SK-N-SH (cell line): ENCODE results near the gene IKBIP. TPM values are rescaled to one million over a fixed set of nuclear protein-coding genes. Genes with fewer than 3 reads are reported as not detected.

ENCODE experiments used
- CTCF ChIA-PET: fragments of 300-600, 350-600 bp; formaldehyde crosslinking; extraction: SDS; loops from one replicate; lab custom pipeline; 2021; lab: Yijun Ruan, JAX
- POLR2A ChIA-PET: fragments of 350-600 bp; sonication (Branson Sonifier 250); formaldehyde crosslinking; extraction: SDS; loops from one replicate; lab custom pipeline; 2020; ENCODE audit warnings: antibody characterized with exemption, inconsistent platforms; lab: Yijun Ruan, JAX
- DNase-seq: peaks from one replicate; pipeline ENCODE4 v3.0.0; 2012
- H2AFZ ChIP-seq: fragments of 200-600 bp; sonication (generic); 2 replicates; pipeline ENCODE4 v1.8.1; 2016; ENCODE audit warnings: antibody characterized with exemption, mild to moderate bottlenecking, low read depth
- H3F3A ChIP-seq: fragments of 200-600 bp; sonication (generic); replicated peaks from 2 replicates; pipeline ENCODE3; 2016; ENCODE audit warnings: antibody characterized with exemption, mild to moderate bottlenecking; ENCODE audit not compliant: insufficient read depth
- H3K27ac ChIP-seq, 2 experiments: fragments of 200-500 bp in 1 of 2; fragments of 200-600 bp in 1 of 2; sonication (Bioruptor generic) in 1 of 2; sonication (generic), shearing (Covaris generic) in 1 of 2; 2 replicates each; pipeline versions ENCODE4 v1.5.1 to v1.6.1; 2014 to 2016; ENCODE audit warnings: low read depth in 2 of 2, inconsistent platforms in 1 of 2, low read length in 1 of 2, mild to moderate bottlenecking in 1 of 2, mixed read lengths in 1 of 2
- H3K27me3 ChIP-seq: fragments of 200-600 bp; sonication (generic), shearing (Covaris generic); 2 replicates; pipeline ENCODE4 v1.6.1; 2016; ENCODE audit warnings: mixed run types; ENCODE audit not compliant: insufficient read depth
- H3K36me3 ChIP-seq, 2 experiments: fragments of 200-500 bp in 1 of 2; fragments of 200-600 bp in 1 of 2; sonication (Bioruptor generic) in 1 of 2; sonication (generic) in 1 of 2; replicated peaks in 1 of 2; 2 replicates each; pipeline versions ENCODE3 to v1.5.1; 2014 to 2016; ENCODE audit warnings: low read length in 1 of 2, mild to moderate bottlenecking in 1 of 2; ENCODE audit not compliant: insufficient read depth in 2 of 2, control insufficient read depth in 1 of 2
- H3K4me1 ChIP-seq, 2 experiments: fragments of 200-500 bp in 1 of 2; fragments of 200-600 bp in 1 of 2; sonication (Bioruptor generic) in 1 of 2; sonication (generic), shearing (Covaris generic) in 1 of 2; 2 replicates each; pipeline versions ENCODE4 v1.5.1 to v1.6.1; 2014 to 2016; ENCODE audit warnings: low read depth in 1 of 2, low read length in 1 of 2, mixed run types in 1 of 2; ENCODE audit not compliant: insufficient read depth in 2 of 2, control insufficient read depth in 1 of 2
- H3K4me2 ChIP-seq: fragments of 200-600 bp; sonication (generic), shearing (Covaris generic); 2 replicates; pipeline ENCODE4 v1.6.1; 2017; ENCODE audit warnings: mixed run types
- H3K4me3 ChIP-seq, 2 experiments: fragments of 200-500 bp in 1 of 2; fragments of 200-600 bp in 1 of 2; sonication (Bioruptor generic) in 1 of 2; sonication (generic), shearing (Covaris generic) in 1 of 2; 2 replicates each; pipeline versions ENCODE4 v1.5.1 to v1.8.1; 2014 to 2016; ENCODE audit warnings: low read depth in 2 of 2, inconsistent platforms in 1 of 2, low read length in 1 of 2, mild to moderate bottlenecking in 1 of 2, mixed read lengths in 1 of 2, moderate library complexity in 1 of 2
- H3K79me2 ChIP-seq: fragments of 200-600 bp; sonication (generic); 2 replicates; pipeline ENCODE4 v1.8.1; 2017; ENCODE audit warnings: mild to moderate bottlenecking; ENCODE audit not compliant: insufficient read depth
- H3K9ac ChIP-seq: fragments of 200-600 bp; sonication (generic); 2 replicates; pipeline ENCODE4 v1.6.1; 2017; ENCODE audit warnings: mixed run types
- H3K9me2 ChIP-seq: fragments of 200-600 bp; sonication (generic); 2 replicates; pipeline ENCODE4 v1.6.1; 2017; ENCODE audit warnings: mixed run types
- H3K9me3 ChIP-seq: fragments of 200-600 bp; sonication (generic); 2 replicates; pipeline ENCODE4 v1.6.1; 2017; ENCODE audit warnings: mixed run types, mild to moderate bottlenecking, moderate library complexity
- H4K20me1 ChIP-seq: fragments of 200-600 bp; sonication (generic); 2 replicates; pipeline ENCODE4 v1.6.1; 2017; ENCODE audit warnings: mild to moderate bottlenecking, mixed run types; ENCODE audit not compliant: insufficient read depth
- CHD2 ChIP-seq: fragments of 150-350 bp; IDR thresholded peaks from 2 replicates; pipeline ENCODE4 v1.6.1; 2018; ENCODE audit warnings: low read length; ENCODE audit not compliant: partially characterized antibody
- EZH2phosphoT487 ChIP-seq: fragments of 200-600 bp; sonication (generic); IDR thresholded peaks from 2 replicates; pipeline ENCODE4 v1.6.1; 2017; ENCODE audit warnings: low read depth, mixed run types, mild to moderate bottlenecking, antibody characterized with exemption, moderate library complexity, borderline replicate concordance
- FOSL2 ChIP-seq: IDR thresholded peaks from 2 replicates; pipeline ENCODE4 v1.4.0; 2012; ENCODE audit warnings: low read depth, mild to moderate bottlenecking, moderate library complexity, borderline replicate concordance
- MEF2A ChIP-seq: IDR thresholded peaks from 2 replicates; pipeline ENCODE4 v1.4.0; 2012; ENCODE audit warnings: low read depth, borderline replicate concordance
- MXI1 ChIP-seq: IDR thresholded peaks from 2 replicates; pipeline ENCODE4 v1.6.1; 2012; ENCODE audit warnings: mild to moderate bottlenecking, low read depth, low read length, improper control_type of control experiment
- NFIC ChIP-seq: IDR thresholded peaks from 2 replicates; pipeline ENCODE4 v1.4.0; 2012; ENCODE audit warnings: borderline replicate concordance
- POLR2AphosphoS5 ChIP-seq: IDR thresholded peaks from 2 replicates; pipeline ENCODE4 v1.6.1; 2012; ENCODE audit warnings: low read depth, low read length
- RFX5 ChIP-seq: IDR thresholded peaks from 2 replicates; pipeline ENCODE4 v1.6.1; 2012; ENCODE audit warnings: mild to moderate bottlenecking, improper control_type of control experiment, low read length
- SIN3A ChIP-seq: IDR thresholded peaks from 2 replicates; pipeline ENCODE4 v1.6.1; 2012; ENCODE audit warnings: low read depth, mild to moderate bottlenecking, low read length, moderate library complexity, borderline replicate concordance
- SMC3 ChIP-seq: IDR thresholded peaks from 2 replicates; pipeline ENCODE4 v1.6.1; 2012; ENCODE audit warnings: low read depth, low read length, improper control_type of control experiment
- TAF1 ChIP-seq: IDR thresholded peaks from 2 replicates; pipeline ENCODE4 v1.6.1; 2012; ENCODE audit warnings: low read depth, mild to moderate bottlenecking, low read length, moderate library complexity, borderline replicate concordance
- USF2 ChIP-seq: fragments of 150-350 bp; IDR thresholded peaks from 2 replicates; pipeline ENCODE4 v1.6.1; 2017; ENCODE audit warnings: antibody characterized with exemption, low read length, low read depth, borderline replicate concordance
- WGBS: methylation state at CpG from one replicate; pipeline ENCODE4 v1.1.6; 2017; ENCODE audit warnings: low lambda C conversion rate; 5-methylcytosine and 5-hydroxymethylcytosine counted together
- polyA plus RNA-seq, 3 experiments: library from polyadenylated mRNA; depleted of rRNA; stranded (reverse); fragments of >200 nt; gene quantifications; 2 replicates each; pipeline ENCODE4 v1.2.3, GENCODE V29; 2012
- TF ChIP-seq, protein P1 (sequence below): IDR thresholded peaks from 2 replicates; pipeline ENCODE4; 2012
- TF ChIP-seq, protein P2 (sequence below): IDR thresholded peaks from 2 replicates; pipeline ENCODE4 v1.4.0; 2012; ENCODE audit warnings: low read depth, borderline replicate concordance
- TF ChIP-seq, protein P3 (sequence below): IDR thresholded peaks from 2 replicates; pipeline ENCODE4 v1.6.1; 2012; ENCODE audit warnings: mild to moderate bottlenecking, low read depth, low read length, moderate library complexity
- TF ChIP-seq, protein P4 (sequence below): fragments of 200-600 bp; sonication (generic); IDR thresholded peaks from 2 replicates; pipeline ENCODE4 v1.6.1; 2017; ENCODE audit warnings: antibody characterized with exemption, mild to moderate bottlenecking, moderate library complexity
- TF ChIP-seq, protein P5 (sequence below): fragments of 150-350 bp; IDR thresholded peaks from 2 replicates; pipeline ENCODE4 v1.6.1; 2016; ENCODE audit warnings: mild to moderate bottlenecking, low read depth, low read length

The IKBIP gene
- polyA plus RNA-seq, 1 of the 3 experiments (the other 2 are of a cell fraction): 25.2 TPM

- H4K20me1 ChIP-seq: no peaks in the 10 kb centered on the region
- POLR2A ChIA-PET: no interaction called here
- CTCF ChIA-PET: interaction anchor here (1.1 to 4.4 kb wide), 2 partner anchors 17 to 247 kb away, joined by 3 to 13 read pairs; no protein-coding TSS in a partner anchor
- H2AFZ ChIP-seq: no peak overlapping the region
- H3K79me2 ChIP-seq: peaks cover 5% of the 10 kb centered on the region
- no peak overlapping the region for H3K4me2 ChIP-seq
- TF ChIP-seq CHD2: no peak
- TF ChIP-seq, protein P1, sequence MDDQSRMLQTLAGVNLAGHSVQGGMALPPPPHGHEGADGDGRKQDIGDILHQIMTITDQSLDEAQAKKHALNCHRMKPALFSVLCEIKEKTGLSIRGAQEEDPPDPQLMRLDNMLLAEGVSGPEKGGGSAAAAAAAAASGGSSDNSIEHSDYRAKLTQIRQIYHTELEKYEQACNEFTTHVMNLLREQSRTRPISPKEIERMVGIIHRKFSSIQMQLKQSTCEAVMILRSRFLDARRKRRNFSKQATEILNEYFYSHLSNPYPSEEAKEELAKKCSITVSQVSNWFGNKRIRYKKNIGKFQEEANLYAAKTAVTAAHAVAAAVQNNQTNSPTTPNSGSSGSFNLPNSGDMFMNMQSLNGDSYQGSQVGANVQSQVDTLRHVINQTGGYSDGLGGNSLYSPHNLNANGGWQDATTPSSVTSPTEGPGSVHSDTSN: no peak
- TF ChIP-seq MEF2A: no peak
- no peak for TF ChIP-seq RFX5
- no peak for TF ChIP-seq NFIC
- no peak for TF ChIP-seq EZH2phosphoT487
- TF ChIP-seq TAF1: no peak
- TF ChIP-seq SIN3A: no peak
- TF ChIP-seq, protein P2, sequence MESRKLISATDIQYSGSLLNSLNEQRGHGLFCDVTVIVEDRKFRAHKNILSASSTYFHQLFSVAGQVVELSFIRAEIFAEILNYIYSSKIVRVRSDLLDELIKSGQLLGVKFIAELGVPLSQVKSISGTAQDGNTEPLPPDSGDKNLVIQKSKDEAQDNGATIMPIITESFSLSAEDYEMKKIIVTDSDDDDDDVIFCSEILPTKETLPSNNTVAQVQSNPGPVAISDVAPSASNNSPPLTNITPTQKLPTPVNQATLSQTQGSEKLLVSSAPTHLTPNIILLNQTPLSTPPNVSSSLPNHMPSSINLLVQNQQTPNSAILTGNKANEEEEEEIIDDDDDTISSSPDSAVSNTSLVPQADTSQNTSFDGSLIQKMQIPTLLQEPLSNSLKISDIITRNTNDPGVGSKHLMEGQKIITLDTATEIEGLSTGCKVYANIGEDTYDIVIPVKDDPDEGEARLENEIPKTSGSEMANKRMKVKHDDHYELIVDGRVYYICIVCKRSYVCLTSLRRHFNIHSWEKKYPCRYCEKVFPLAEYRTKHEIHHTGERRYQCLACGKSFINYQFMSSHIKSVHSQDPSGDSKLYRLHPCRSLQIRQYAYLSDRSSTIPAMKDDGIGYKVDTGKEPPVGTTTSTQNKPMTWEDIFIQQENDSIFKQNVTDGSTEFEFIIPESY: no peak
- TF ChIP-seq, protein P3, sequence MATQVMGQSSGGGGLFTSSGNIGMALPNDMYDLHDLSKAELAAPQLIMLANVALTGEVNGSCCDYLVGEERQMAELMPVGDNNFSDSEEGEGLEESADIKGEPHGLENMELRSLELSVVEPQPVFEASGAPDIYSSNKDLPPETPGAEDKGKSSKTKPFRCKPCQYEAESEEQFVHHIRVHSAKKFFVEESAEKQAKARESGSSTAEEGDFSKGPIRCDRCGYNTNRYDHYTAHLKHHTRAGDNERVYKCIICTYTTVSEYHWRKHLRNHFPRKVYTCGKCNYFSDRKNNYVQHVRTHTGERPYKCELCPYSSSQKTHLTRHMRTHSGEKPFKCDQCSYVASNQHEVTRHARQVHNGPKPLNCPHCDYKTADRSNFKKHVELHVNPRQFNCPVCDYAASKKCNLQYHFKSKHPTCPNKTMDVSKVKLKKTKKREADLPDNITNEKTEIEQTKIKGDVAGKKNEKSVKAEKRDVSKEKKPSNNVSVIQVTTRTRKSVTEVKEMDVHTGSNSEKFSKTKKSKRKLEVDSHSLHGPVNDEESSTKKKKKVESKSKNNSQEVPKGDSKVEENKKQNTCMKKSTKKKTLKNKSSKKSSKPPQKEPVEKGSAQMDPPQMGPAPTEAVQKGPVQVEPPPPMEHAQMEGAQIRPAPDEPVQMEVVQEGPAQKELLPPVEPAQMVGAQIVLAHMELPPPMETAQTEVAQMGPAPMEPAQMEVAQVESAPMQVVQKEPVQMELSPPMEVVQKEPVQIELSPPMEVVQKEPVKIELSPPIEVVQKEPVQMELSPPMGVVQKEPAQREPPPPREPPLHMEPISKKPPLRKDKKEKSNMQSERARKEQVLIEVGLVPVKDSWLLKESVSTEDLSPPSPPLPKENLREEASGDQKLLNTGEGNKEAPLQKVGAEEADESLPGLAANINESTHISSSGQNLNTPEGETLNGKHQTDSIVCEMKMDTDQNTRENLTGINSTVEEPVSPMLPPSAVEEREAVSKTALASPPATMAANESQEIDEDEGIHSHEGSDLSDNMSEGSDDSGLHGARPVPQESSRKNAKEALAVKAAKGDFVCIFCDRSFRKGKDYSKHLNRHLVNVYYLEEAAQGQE: no peak
- no peak for TF ChIP-seq USF2
- TF ChIP-seq, protein P4, sequence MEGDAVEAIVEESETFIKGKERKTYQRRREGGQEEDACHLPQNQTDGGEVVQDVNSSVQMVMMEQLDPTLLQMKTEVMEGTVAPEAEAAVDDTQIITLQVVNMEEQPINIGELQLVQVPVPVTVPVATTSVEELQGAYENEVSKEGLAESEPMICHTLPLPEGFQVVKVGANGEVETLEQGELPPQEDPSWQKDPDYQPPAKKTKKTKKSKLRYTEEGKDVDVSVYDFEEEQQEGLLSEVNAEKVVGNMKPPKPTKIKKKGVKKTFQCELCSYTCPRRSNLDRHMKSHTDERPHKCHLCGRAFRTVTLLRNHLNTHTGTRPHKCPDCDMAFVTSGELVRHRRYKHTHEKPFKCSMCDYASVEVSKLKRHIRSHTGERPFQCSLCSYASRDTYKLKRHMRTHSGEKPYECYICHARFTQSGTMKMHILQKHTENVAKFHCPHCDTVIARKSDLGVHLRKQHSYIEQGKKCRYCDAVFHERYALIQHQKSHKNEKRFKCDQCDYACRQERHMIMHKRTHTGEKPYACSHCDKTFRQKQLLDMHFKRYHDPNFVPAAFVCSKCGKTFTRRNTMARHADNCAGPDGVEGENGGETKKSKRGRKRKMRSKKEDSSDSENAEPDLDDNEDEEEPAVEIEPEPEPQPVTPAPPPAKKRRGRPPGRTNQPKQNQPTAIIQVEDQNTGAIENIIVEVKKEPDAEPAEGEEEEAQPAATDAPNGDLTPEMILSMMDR: no peak
- TF ChIP-seq FOSL2: no peak
- TF ChIP-seq MXI1: no peak
- TF ChIP-seq POLR2AphosphoS5: no peak
- TF ChIP-seq SMC3: no peak
- TF ChIP-seq, protein P5, sequence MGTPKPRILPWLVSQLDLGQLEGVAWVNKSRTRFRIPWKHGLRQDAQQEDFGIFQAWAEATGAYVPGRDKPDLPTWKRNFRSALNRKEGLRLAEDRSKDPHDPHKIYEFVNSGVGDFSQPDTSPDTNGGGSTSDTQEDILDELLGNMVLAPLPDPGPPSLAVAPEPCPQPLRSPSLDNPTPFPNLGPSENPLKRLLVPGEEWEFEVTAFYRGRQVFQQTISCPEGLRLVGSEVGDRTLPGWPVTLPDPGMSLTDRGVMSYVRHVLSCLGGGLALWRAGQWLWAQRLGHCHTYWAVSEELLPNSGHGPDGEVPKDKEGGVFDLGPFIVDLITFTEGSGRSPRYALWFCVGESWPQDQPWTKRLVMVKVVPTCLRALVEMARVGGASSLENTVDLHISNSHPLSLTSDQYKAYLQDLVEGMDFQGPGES: no peak
- H3F3A ChIP-seq: no peaks in the 10 kb centered on the region
- no peaks in the 10 kb centered on the region for H3K9me2 ChIP-seq
- peaks cover 5 to 69% of the 10 kb centered on the region in 2 experiments for H3K36me3 ChIP-seq
- DNase-seq: no peak
- H3K9me3 ChIP-seq: no peaks in the 10 kb centered on the region
- H3K9ac ChIP-seq: no peak overlapping the region
- H3K4me3 ChIP-seq: no peak overlapping the region
- 93% methylated on average over 7 of the region's 7 CpGs for WGBS
- H3K27me3 ChIP-seq: no peaks in the 10 kb centered on the region
- H3K4me1 ChIP-seq: no peaks in the 10 kb centered on the region; a peak in 1 of 4 replicates
- no peak overlapping the region for H3K27ac ChIP-seq
Observed at GRCh38 chr12:98671459-98671858, 26.9 kb upstream of the IKBIP start.
